Osteoblast (primary cell): ENCODE data around the gene PEX11B. TPM values are rescaled to one million over a fixed set of nuclear protein-coding genes. Genes with fewer than 3 reads are reported as not detected.

Source experiments
- DNase-seq: peaks from one replicate; pipeline ENCODE4 v3.0.0; 2011; ENCODE audit warnings: low spot score, mixed read lengths; ENCODE audit not compliant: insufficient read length; ENCODE audit errors: missing footprints
- H2AFZ ChIP-seq: 2 replicates; pipeline ENCODE4 v1.6.0; 2011; ENCODE audit warnings: mild to moderate bottlenecking, low read length
- H3K27ac ChIP-seq: 2 replicates; pipeline ENCODE4 v1.5.1; 2011; ENCODE audit warnings: mild to moderate bottlenecking, low read depth, low read length, moderate library complexity
- H3K27me3 ChIP-seq: 2 replicates; pipeline ENCODE4 v1.6.0; 2012; ENCODE audit warnings: mild to moderate bottlenecking, control low read depth, inconsistent platforms, low read length, moderate library complexity; ENCODE audit not compliant: insufficient read depth
- H3K36me3 ChIP-seq: 2 replicates; pipeline ENCODE4 v1.5.1; 2011; ENCODE audit warnings: mild to moderate bottlenecking, low read length, control low read depth, moderate library complexity; ENCODE audit not compliant: insufficient read depth
- H3K4me1 ChIP-seq: 2 replicates; pipeline ENCODE4 v1.5.1; 2011; ENCODE audit warnings: mild to moderate bottlenecking, low read length, control low read depth, moderate library complexity; ENCODE audit not compliant: insufficient read depth
- H3K4me2 ChIP-seq: 2 replicates; pipeline ENCODE4 v1.6.0; 2011; ENCODE audit warnings: mild to moderate bottlenecking, low read length; ENCODE audit not compliant: insufficient read depth
- H3K4me3 ChIP-seq: fragments of 200-600 bp; sonication (generic); 3 replicates; pipeline ENCODE4 v1.5.1; 2012; ENCODE audit warnings: mild to moderate bottlenecking, low read length, inconsistent platforms; ENCODE audit not compliant: insufficient read depth
- H3K79me2 ChIP-seq: 2 replicates; pipeline ENCODE4 v1.6.0; 2012; ENCODE audit warnings: mild to moderate bottlenecking, low read length, control low read depth, inconsistent platforms; ENCODE audit not compliant: insufficient read depth
- H3K9me3 ChIP-seq: 2 replicates; pipeline ENCODE4 v1.5.1; 2011; ENCODE audit warnings: low read depth, low read length, control low read depth
- H4K20me1 ChIP-seq: 2 replicates; pipeline ENCODE4 v1.6.0; 2012; ENCODE audit warnings: mild to moderate bottlenecking, low read length, control low read depth; ENCODE audit not compliant: insufficient read depth
- CTCF ChIP-seq: IDR thresholded peaks from 2 replicates; pipeline ENCODE4 v1.5.1; 2011; ENCODE audit warnings: mild to moderate bottlenecking, low read depth, low read length, moderate library complexity; ENCODE audit errors: extremely low read depth
- total RNA-seq: library from RNA; depleted of rRNA; stranded (reverse); fragments of >200 nt; gene quantifications from 2 replicates; pipeline ENCODE4 v1.2.3, GENCODE V29; 2012

Gene PEX11B
- total RNA-seq, 1 donor, result 20.3 TPM

GRCh38 chr1:145956361-145956760 is 37.8 kb upstream of the PEX11B start:
- Histone ChIP-seq H3K36me3 (no peaks in the 10 kb centered on the region), H2AFZ (no peak overlapping the region), H4K20me1 (peaks cover 6% of the 10 kb centered on the region), H3K27me3 (no peaks in the 10 kb centered on the region), H3K79me2 (peaks cover 58% of the 10 kb centered on the region), H3K4me2 (peak overlapping the region; percentile 90), H3K9me3 (no peaks in the 10 kb centered on the region), H3K4me3 (peak overlapping the region; percentile 80), H3K27ac (peak overlapping the region; percentile 88), H3K4me1 (peaks cover 40% of the 10 kb centered on the region)
- no peak for TF ChIP-seq CTCF
- DNase-seq, result peak; percentile 51

DNA sequence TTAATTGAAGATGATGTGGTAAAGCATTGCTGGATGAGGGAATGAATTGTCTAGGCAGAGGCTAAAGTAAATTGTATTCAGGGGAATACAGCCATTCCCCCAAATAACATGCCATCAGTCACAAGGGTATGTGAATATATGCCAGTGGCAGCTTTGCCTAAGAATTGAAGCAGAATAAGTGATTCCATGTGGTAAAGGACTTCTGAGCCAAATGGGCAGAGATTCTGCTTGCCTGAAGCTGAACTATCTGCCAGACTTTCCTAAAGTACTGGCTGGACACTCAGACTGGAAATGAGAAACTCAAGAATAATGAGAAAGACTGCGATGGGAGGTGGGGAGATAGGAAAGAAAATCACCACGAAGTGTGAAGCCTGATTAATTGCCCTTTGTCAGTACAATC is 36.9 kb upstream of the PEX11B start:
- no peak overlapping the region for H3K27ac ChIP-seq
- peak; percentile 48 for DNase-seq
- H3K4me1 ChIP-seq, result peaks cover 33% of the 10 kb centered on the region

DNA sequence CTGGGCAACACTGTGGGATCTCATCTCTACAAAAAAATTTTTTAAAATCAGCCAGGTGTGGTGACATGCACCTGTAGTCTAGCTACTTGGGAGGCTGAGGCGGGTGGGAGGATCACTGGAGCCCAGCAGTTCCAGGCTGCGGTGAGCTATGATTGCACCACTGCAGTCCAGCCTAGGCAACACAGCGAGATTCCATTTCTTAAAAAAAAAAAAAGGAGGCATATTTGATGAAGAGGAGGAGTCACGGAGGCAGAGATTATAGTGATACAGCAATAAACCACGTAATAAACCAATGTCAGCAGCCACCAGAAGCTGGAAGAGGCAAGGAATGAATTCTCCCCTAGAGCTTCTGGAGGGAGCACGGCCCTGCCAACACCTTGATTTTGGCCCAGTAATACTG is 35.3 kb upstream of the PEX11B start:
- Histone ChIP-seq H3K36me3 (no peaks in the 10 kb centered on the region), H4K20me1 (peaks cover 15% of the 10 kb centered on the region), H2AFZ (no peak overlapping the region), H3K4me1 (peaks cover 33% of the 10 kb centered on the region), H3K4me2 (no peak overlapping the region), H3K27ac (no peak overlapping the region), H3K9me3 (no peaks in the 10 kb centered on the region), H3K79me2 (peaks cover 80% of the 10 kb centered on the region), H3K27me3 (no peaks in the 10 kb centered on the region), H3K4me3 (no peak overlapping the region)
- no peak for DNase-seq
- no peak for TF ChIP-seq CTCF

More for the DNA sequence above, 36.9 kb upstream of the PEX11B start:
- Histone ChIP-seq H2AFZ (no peak overlapping the region), H4K20me1 (peaks cover 6% of the 10 kb centered on the region), H3K9me3 (no peaks in the 10 kb centered on the region), H3K4me2 (peak overlapping the region; percentile 90), H3K36me3 (no peaks in the 10 kb centered on the region), H3K27me3 (no peaks in the 10 kb centered on the region), H3K4me3 (peak overlapping the region; percentile 80), H3K79me2 (peaks cover 66% of the 10 kb centered on the region)
- no peak for TF ChIP-seq CTCF

DNA sequence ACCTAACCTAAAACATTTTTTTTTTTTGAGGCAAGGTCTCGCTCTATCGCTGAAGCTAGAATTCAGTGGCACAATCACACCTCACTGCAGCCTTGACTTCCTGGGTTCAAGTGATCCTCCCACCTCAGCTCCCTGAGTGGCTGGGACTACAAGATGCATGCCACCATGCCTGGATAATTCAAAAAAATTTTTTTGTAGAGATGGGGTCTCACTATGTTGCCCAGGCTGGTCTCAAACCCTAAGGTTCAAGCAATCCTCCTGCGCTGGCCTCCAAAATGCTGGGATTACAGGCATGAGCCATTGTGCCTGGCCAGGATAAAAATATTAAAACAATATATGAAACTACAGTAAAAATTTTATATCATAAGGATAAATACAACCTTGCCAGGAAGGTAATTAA is 34.4 kb upstream of the PEX11B start:
- Histone ChIP-seq H3K36me3 (peaks cover 4% of the 10 kb centered on the region), H3K27ac (no peak overlapping the region), H4K20me1 (peaks cover 15% of the 10 kb centered on the region), H2AFZ (no peak overlapping the region), H3K4me3 (no peak overlapping the region), H3K9me3 (no peaks in the 10 kb centered on the region), H3K4me2 (no peak overlapping the region), H3K4me1 (peaks cover 24% of the 10 kb centered on the region), H3K79me2 (peaks cover 89% of the 10 kb centered on the region), H3K27me3 (no peaks in the 10 kb centered on the region)
- no peak for TF ChIP-seq CTCF
- DNase-seq, result no peak
